Measurements from ENCODE around the gene SPTBN4.

DNA sequence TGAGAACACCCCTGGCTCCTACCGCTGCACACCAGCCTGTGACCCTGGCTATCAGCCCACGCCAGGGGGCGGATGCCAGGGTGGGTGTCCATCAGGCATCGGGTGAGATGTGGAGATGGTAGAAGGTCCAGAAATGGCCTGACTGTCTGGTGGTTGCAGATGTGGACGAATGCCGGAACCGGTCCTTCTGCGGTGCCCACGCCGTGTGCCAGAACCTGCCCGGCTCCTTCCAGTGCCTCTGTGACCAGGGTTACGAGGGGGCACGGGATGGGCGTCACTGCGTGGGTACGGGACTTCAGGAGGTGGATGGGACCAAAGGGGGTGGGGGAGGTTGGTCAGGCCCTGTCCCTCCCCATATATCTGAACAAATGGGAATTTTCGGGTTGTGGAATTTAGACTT lies 150.1 kb downstream of the SPTBN4 start:
- TF ChIP-seq EZH2 (IDR thresholded peaks at IDR 0.05; ENCODE audit: low read length, unreplicated experiment): no peak
- TF ChIP-seq, protein P1, sequence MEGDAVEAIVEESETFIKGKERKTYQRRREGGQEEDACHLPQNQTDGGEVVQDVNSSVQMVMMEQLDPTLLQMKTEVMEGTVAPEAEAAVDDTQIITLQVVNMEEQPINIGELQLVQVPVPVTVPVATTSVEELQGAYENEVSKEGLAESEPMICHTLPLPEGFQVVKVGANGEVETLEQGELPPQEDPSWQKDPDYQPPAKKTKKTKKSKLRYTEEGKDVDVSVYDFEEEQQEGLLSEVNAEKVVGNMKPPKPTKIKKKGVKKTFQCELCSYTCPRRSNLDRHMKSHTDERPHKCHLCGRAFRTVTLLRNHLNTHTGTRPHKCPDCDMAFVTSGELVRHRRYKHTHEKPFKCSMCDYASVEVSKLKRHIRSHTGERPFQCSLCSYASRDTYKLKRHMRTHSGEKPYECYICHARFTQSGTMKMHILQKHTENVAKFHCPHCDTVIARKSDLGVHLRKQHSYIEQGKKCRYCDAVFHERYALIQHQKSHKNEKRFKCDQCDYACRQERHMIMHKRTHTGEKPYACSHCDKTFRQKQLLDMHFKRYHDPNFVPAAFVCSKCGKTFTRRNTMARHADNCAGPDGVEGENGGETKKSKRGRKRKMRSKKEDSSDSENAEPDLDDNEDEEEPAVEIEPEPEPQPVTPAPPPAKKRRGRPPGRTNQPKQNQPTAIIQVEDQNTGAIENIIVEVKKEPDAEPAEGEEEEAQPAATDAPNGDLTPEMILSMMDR (conservative IDR thresholded peaks at IDR 0.05; ENCODE audit: low read depth, low read length): no peak
